Nephron progenitor cell (in vitro differentiated cells): ENCODE data around the gene KCNJ11.

ENCODE experiments used
- DNase-seq: peaks from one replicate; pipeline ENCODE4 v3.0.0; 2021
- H3K27ac Mint-ChIP-seq: 2 replicates; pipeline ENCODE4 v1.8.0; 2021; ENCODE audit warnings: mild to moderate bottlenecking, moderate library complexity, mixed read lengths
- H3K27me3 Mint-ChIP-seq: 2 replicates; pipeline ENCODE4 v1.8.0; 2021; ENCODE audit warnings: mild to moderate bottlenecking, low read depth, mixed read lengths; ENCODE audit not compliant: poor library complexity
- H3K36me3 Mint-ChIP-seq: 2 replicates; pipeline ENCODE4 v1.8.0; 2021; ENCODE audit warnings: low read depth, mixed read lengths
- H3K4me1 Mint-ChIP-seq: 2 replicates; pipeline ENCODE4 v1.8.0; 2021; ENCODE audit warnings: mixed read lengths
- H3K4me3 Mint-ChIP-seq: 2 replicates; pipeline ENCODE4 v1.8.0; 2021; ENCODE audit warnings: mild to moderate bottlenecking, moderate library complexity, mixed read lengths
- H3K9me3 Mint-ChIP-seq: 2 replicates; pipeline ENCODE4 v1.8.0; 2021; ENCODE audit warnings: mild to moderate bottlenecking, moderate library complexity, mixed read lengths
- TF ChIP-seq, protein P1 (sequence below): fragments of 200-600 bp; sonication (generic); IDR thresholded peaks from 2 replicates; pipeline ENCODE4 v1.5.0; 2021; ENCODE audit warnings: antibody characterized with exemption

The KCNJ11 gene

DNA sequence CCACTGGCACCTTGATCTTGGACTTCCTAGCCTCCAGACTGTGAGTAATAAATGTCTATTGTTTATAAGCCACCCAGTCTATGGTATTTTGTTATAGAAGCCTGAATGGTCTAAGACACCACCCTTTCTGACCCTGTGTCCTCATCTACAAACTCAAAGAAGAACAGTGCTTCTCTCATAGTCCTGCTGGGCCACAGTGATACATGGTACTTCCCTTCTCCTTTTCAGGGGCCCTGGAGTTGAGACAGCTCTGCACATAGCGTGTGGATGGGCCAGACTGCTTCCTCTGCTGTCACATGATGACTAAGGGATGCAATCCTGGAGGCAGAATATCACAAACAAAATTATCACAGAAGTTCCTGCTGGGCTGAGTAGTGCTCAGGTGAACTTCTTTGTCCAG, 5.0 kb downstream of the KCNJ11 start:
- Mint-ChIP-seq H3K36me3 (peaks cover 2% of the 10 kb centered on the region), H3K4me3 (no peak overlapping the region), H3K27ac (no peak overlapping the region), H3K9me3 (peaks cover 10% of the 10 kb centered on the region), H3K27me3 (peaks cover 32% of the 10 kb centered on the region), H3K4me1 (peaks cover 18% of the 10 kb centered on the region)
- TF ChIP-seq, protein P1, sequence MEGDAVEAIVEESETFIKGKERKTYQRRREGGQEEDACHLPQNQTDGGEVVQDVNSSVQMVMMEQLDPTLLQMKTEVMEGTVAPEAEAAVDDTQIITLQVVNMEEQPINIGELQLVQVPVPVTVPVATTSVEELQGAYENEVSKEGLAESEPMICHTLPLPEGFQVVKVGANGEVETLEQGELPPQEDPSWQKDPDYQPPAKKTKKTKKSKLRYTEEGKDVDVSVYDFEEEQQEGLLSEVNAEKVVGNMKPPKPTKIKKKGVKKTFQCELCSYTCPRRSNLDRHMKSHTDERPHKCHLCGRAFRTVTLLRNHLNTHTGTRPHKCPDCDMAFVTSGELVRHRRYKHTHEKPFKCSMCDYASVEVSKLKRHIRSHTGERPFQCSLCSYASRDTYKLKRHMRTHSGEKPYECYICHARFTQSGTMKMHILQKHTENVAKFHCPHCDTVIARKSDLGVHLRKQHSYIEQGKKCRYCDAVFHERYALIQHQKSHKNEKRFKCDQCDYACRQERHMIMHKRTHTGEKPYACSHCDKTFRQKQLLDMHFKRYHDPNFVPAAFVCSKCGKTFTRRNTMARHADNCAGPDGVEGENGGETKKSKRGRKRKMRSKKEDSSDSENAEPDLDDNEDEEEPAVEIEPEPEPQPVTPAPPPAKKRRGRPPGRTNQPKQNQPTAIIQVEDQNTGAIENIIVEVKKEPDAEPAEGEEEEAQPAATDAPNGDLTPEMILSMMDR: no peak
- DNase-seq: no peak

DNA sequence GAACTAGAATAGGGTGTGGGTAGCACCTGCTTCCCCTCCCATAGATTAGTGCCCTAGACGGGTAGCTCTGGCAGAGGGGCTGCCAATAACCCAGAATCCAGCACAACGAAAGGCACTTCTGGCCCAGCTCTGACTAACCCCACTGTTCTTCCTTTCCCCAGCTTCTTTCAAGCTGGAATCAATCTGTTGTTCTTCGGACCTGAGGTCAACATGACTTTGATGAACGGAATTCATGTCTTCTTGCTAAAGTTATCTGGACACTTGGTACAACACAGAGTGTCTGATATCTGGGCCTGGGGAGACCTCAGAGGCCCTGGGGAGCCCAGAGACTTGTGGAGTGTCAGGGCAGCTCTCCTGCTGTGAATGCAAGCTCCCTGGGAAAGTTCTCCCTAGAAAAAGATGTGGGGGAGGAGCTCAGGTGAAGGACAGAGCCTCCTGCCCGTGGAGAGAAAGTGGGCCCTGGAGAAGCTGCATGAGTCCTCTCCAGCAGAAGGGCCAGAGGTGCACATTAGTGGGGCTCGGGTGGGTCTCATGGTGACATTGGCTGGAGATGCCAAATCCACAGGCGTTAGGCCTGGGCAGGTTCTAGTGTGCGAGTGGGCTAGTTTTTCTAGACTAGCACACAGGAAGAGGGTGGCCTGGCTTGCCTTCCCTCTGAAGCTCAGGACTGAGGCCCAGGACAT, 6.3 kb downstream of the KCNJ11 start:
- DNase-seq: no peak
- peaks cover 4% of the 10 kb centered on the region for H3K36me3 Mint-ChIP-seq
- H3K9me3 Mint-ChIP-seq: peaks cover 21% of the 10 kb centered on the region
- TF ChIP-seq, protein P1: no peak
- H3K27me3 Mint-ChIP-seq: peaks cover 21% of the 10 kb centered on the region
- peaks cover 18% of the 10 kb centered on the region for H3K4me1 Mint-ChIP-seq
- no peak overlapping the region for H3K4me3 Mint-ChIP-seq
- no peak overlapping the region for H3K27ac Mint-ChIP-seq

DNA sequence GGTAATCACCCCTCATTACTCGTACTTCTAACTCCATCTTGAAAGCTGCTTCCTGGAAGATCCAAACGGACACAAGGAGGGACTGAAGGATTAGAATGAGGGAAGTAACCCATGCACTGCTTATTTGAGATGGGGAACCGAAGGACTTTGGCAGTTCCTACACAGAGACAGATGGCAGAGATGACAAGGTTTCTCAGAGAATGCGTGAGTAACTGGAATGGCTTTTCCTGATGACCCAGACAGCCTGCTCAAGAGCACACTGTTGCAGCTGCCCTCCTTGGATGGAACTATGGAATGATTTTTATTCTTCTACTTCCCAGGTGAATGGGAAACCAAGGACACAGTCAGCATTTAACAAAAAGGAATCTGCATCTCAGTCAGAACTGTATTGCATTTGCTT, 7.3 kb downstream of the KCNJ11 start:
- Mint-ChIP-seq H3K4me3 (no peak overlapping the region), H3K4me1 (peaks cover 14% of the 10 kb centered on the region), H3K27ac (no peak overlapping the region), H3K27me3 (peaks cover 14% of the 10 kb centered on the region), H3K9me3 (peaks cover 21% of the 10 kb centered on the region), H3K36me3 (peaks cover 11% of the 10 kb centered on the region)
- DNase-seq: no peak
- TF ChIP-seq, protein P1: no peak

DNA sequence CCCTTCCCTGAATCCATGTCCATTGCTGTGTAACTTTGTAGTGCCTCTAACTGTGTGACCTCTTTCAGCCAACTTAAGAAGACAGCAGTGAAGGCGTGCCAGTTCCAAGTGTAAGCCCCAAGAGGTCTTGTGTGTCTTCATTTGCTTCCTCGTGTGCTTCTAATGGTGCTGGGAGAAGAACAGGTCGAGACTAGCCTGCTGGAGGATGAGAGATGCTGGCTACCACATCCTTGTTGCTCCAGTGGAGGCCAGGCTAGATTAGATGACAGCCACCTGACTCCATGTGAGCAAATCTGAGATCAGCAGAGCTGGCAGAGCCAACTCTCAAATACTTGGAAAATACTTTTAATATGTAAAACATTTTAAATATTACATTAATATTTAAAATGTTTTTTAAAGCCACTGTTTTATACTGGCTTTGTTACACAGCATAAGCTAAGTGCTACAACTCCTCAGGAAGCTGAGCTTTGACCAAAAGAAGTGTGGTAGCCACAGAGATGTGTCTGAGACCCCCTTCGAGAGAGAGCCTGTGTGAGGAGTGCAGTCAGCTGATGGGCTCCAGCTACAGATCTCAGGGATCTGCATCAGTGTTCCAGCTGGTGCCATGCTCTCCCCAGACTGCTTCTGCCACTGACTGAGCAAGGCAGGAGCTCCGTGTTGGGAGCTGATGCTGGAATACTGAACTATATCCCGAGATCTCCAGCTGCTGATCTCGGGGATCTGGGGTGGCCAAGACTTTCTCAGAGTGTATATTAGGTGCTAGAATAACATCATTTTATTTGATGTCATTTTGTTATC, 8.9 kb downstream of the KCNJ11 start:
- Mint-ChIP-seq H3K4me3 (no peak overlapping the region), H3K4me1 (peaks cover 3% of the 10 kb centered on the region), H3K9me3 (peaks cover 27% of the 10 kb centered on the region), H3K27me3 (peaks cover 14% of the 10 kb centered on the region), H3K27ac (peak overlapping the region; percentile 26), H3K36me3 (peaks cover 11% of the 10 kb centered on the region)
- TF ChIP-seq, protein P1: no peak
- no peak for DNase-seq

DNA sequence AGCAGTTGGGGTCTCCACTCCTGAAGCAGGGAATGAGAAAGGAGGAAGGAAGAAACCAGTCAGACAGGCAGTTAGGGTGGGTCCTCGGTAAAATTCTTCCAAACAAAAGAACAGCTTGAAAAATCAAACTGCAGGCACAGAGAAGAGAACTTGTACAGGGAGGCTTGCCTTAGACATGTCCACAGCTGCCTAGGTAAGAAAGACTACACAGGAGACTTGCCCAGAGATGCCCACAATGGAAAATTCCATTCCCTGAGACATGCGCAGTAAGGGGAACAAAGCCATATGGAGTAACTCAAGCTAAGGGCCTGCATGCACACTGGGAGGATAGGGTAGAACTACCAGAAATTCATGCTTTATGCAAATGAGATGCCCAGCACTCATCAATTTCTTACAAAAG, 9.8 kb downstream of the KCNJ11 start:
- H3K27me3 Mint-ChIP-seq: peaks cover 12% of the 10 kb centered on the region
- peaks cover 36% of the 10 kb centered on the region for H3K9me3 Mint-ChIP-seq
- no peak overlapping the region for H3K4me3 Mint-ChIP-seq
- peaks cover 14% of the 10 kb centered on the region for H3K36me3 Mint-ChIP-seq
- DNase-seq: no peak
- H3K27ac Mint-ChIP-seq: no peak overlapping the region
- H3K4me1 Mint-ChIP-seq: no peaks in the 10 kb centered on the region
- TF ChIP-seq, protein P1: no peak
